CD4-positive, CD25-positive, alpha-beta regulatory T cell (primary cell): Measurements from ENCODE around the gene DUSP28. TPM values are rescaled to one million over a fixed set of nuclear protein-coding genes. Genes with fewer than 3 reads are reported as not detected.
A peak's percentile ranks its signal among the peaks of the same experiment; 100 is the strongest.
"Not testable (repeated sequence)": the region's sequence is repeated elsewhere in the genome, so short reads cannot be mapped to it uniquely, and the experiment has no call there.

Experiments used
- ATAC-seq, 2 donors: fragments of 150-1000 bp; cut with Tn5 transposase; one replicate each; pipeline ENCODE4 v1.10.0; 2021; ENCODE audit warnings: low read depth in 2 of 2, moderate number of reproducible peaks in 2 of 2, moderate library complexity in 1 of 2
- DNase-seq, 3 donors: peaks; one replicate each; pipeline versions ENCODE4 v3.0.0 to v3.0.0-alpha.2; 2012 to 2022; ENCODE audit warnings: mixed read lengths in 1 of 3
- H3K27ac ChIP-seq: one replicate; pipeline ENCODE4 v1.7.0; 2013; ENCODE audit warnings: mild to moderate bottlenecking, low read length; ENCODE audit not compliant: insufficient read depth, poor library complexity, severe bottlenecking
- H3K27me3 ChIP-seq: one replicate; pipeline ENCODE4 v1.7.0; 2013; ENCODE audit warnings: low read length; ENCODE audit not compliant: control insufficient read depth, insufficient read depth
- H3K36me3 ChIP-seq: one replicate; pipeline ENCODE4 v1.7.0; 2013; ENCODE audit warnings: mild to moderate bottlenecking, low read length, moderate library complexity; ENCODE audit not compliant: control insufficient read depth, insufficient read depth
- H3K4me1 ChIP-seq: 2 replicates; pipeline ENCODE4 v1.7.0; 2013; ENCODE audit warnings: mild to moderate bottlenecking, low read length; ENCODE audit not compliant: insufficient read depth, control insufficient read depth, poor library complexity, severe bottlenecking
- H3K4me3 ChIP-seq: one replicate; pipeline ENCODE4 v1.7.0; 2013; ENCODE audit warnings: low read depth, mild to moderate bottlenecking, low read length, moderate library complexity
- H3K9me3 ChIP-seq, 2 experiments: 1 replicate in 1 of 2; 2 replicates in 1 of 2; pipeline ENCODE4 v1.7.0; 2013; ENCODE audit warnings: low read length in 2 of 2, mild to moderate bottlenecking in 1 of 2, moderate library complexity in 1 of 2; ENCODE audit not compliant: control insufficient read depth in 2 of 2
- H3K27ac Mint-ChIP-seq, 3 donors: one replicate each; pipeline ENCODE4 v1.8.0; 2020 to 2022; ENCODE audit warnings: mild to moderate bottlenecking in 3 of 3, mixed read lengths in 3 of 3, moderate library complexity in 2 of 3
- H3K27me3 Mint-ChIP-seq: one replicate; pipeline ENCODE4 v1.8.0; 2022; ENCODE audit warnings: mild to moderate bottlenecking, mixed read lengths
- H3K36me3 Mint-ChIP-seq: one replicate; pipeline ENCODE4 v1.8.0; 2020; ENCODE audit warnings: mixed read lengths
- H3K4me1 Mint-ChIP-seq, 4 donors: one replicate each; pipeline ENCODE4 v1.8.0; 2020 to 2022; ENCODE audit warnings: mixed read lengths in 4 of 4, mild to moderate bottlenecking in 1 of 4
- H3K4me3 Mint-ChIP-seq, 4 donors: one replicate each; pipeline ENCODE4 v1.8.0; 2020 to 2022; ENCODE audit warnings: mild to moderate bottlenecking in 4 of 4, mixed read lengths in 4 of 4, moderate library complexity in 3 of 4
- H3K9me3 Mint-ChIP-seq, 7 donors: one replicate each; pipeline ENCODE4 v1.8.0; 2020 to 2022; ENCODE audit warnings: mixed read lengths in 7 of 7, mild to moderate bottlenecking in 3 of 7, moderate library complexity in 2 of 7
- polyA plus RNA-seq, 4 donors: library from polyadenylated mRNA; unstranded; fragments of 300-500 nt; fragmentation: Illumina TruSeq; gene quantifications; one replicate each; pipeline ENCODE4 v1.2.3, GENCODE V29; 2021
- total RNA-seq: library from RNA; stranded (reverse); gene quantifications from one replicate; pipeline ENCODE4 v1.2.3, GENCODE V29; 2022

DUSP28 gene
- total and polyA plus RNA-seq, 5 donors from 2014 or later: 8.3 to 27.2 (median 17.4) TPM

DNA sequence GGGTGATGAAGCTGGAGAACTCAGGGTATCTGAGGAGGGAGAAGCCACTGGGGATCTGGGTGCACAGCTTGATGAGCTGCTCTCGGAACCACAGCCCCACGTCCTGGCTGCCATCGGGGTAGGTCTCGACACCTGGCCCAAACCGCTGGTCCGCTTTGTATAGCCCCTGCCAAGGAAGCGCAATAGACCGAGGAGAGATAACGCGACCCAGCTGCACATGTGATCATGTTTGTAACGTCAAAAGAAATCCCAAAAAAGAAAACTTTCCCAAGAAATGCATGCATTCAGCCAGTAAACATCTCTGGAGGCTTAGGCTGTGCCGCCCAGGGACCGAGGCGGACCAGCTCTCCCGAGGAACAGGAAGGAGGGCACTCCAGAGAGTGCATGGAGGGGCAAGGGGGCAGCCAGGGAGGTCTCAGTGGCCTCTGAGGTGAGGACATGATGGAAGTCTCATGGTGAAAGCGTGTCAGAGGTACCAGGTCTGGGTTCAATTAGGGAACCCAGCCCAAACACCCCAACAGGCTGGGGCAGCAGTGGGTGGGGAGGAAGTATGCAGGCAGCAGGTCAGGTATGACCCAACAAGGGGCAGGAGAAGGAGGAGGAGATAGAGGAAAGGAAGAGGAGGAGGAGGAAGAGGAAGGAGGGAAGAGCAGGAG lies 30.7 kb upstream of the DUSP28 start:
- no peak overlapping the region for H3K27ac ChIP-seq
- ATAC-seq (no peak), DNase-seq (no peak)
- H3K27ac Mint-ChIP-seq: no peak overlapping the region
- no peaks in the 10 kb centered on the region for H3K27me3 ChIP-seq
- peaks cover 19 to 41% of the 10 kb centered on the region in 2 experiments for H3K9me3 ChIP-seq
- H3K9me3 Mint-ChIP-seq: peaks cover 5 to 26% (median 15%) of the 10 kb centered on the region in 7 donors
- H3K4me1 ChIP-seq: no peaks in the 10 kb centered on the region
- peaks cover 4% of the 10 kb centered on the region for H3K27me3 Mint-ChIP-seq
- H3K36me3 Mint-ChIP-seq: peaks cover 75% of the 10 kb centered on the region
- H3K4me1 Mint-ChIP-seq: no peaks in the 10 kb centered on the region
- peaks cover 30% of the 10 kb centered on the region for H3K36me3 ChIP-seq
- H3K4me3 ChIP-seq: no peak overlapping the region
- no peak overlapping the region for H3K4me3 Mint-ChIP-seq

DNA sequence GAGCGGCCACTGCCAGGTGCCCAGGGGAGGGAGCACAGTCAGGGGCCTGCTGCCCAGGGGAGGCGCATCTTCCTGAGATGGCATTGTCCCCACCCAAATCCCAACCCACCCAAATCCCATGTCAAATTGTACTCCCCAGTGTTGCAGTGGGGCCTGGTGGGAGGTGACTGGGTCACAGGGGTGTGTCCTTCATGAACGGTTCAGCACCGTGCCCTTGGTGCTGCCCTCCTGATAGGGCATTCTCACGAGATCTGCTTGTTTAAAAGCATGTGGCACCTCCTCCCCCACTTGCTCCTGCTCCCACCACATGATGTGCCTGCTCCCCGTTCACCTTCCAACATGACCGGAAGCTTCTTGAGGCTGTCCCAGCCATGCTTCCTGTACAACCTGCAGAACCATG lies 30.0 kb upstream of the DUSP28 start:
- peaks cover 5 to 24% (median 15%) of the 10 kb centered on the region in 7 donors for H3K9me3 Mint-ChIP-seq
- peaks cover 25% of the 10 kb centered on the region for H3K36me3 ChIP-seq

GRCh38 chr2:240531038-240531437 lies 29.1 kb upstream of the DUSP28 start:
- Mint-ChIP-seq H3K4me3 (no peak overlapping the region), H3K27me3 (peaks cover 4% of the 10 kb centered on the region), H3K9me3 (peaks cover 5 to 24% (median 15%) of the 10 kb centered on the region in 7 donors), H3K4me1 (peaks cover 2 to 8% (median 4%) of the 10 kb centered on the region in 4 donors), H3K27ac (no peak overlapping the region), H3K36me3 (peaks cover 73% of the 10 kb centered on the region)
- peaks cover 26% of the 10 kb centered on the region for H3K36me3 ChIP-seq
- DNase-seq (no peak), ATAC-seq (no peak)
- H3K4me3 ChIP-seq: no peak overlapping the region
- H3K27me3 ChIP-seq: no peaks in the 10 kb centered on the region
- H3K4me1 ChIP-seq: no peaks in the 10 kb centered on the region
- peaks cover 16 to 28% of the 10 kb centered on the region in 2 experiments for H3K9me3 ChIP-seq
- H3K27ac ChIP-seq: no peak overlapping the region

More for the DNA sequence above, 30.0 kb upstream of the DUSP28 start:
- H3K4me3 ChIP-seq: no peak overlapping the region
- H3K4me1 ChIP-seq: no peaks in the 10 kb centered on the region
- H3K27ac ChIP-seq: no peak overlapping the region
- no peak for DNase-seq
- ATAC-seq: no peak
- H3K4me3 Mint-ChIP-seq: no peak overlapping the region
- peaks cover 4% of the 10 kb centered on the region for H3K27me3 Mint-ChIP-seq
- peaks cover 76% of the 10 kb centered on the region for H3K36me3 Mint-ChIP-seq
- H3K27ac Mint-ChIP-seq: peak overlapping the region in 1 of 3 donors; percentile 25
- H3K27me3 ChIP-seq: no peaks in the 10 kb centered on the region
- peaks cover 0 to 2% (median 0%) of the 10 kb centered on the region in 4 donors for H3K4me1 Mint-ChIP-seq
- H3K9me3 ChIP-seq: peaks cover 16 to 35% of the 10 kb centered on the region in 2 experiments

DNA sequence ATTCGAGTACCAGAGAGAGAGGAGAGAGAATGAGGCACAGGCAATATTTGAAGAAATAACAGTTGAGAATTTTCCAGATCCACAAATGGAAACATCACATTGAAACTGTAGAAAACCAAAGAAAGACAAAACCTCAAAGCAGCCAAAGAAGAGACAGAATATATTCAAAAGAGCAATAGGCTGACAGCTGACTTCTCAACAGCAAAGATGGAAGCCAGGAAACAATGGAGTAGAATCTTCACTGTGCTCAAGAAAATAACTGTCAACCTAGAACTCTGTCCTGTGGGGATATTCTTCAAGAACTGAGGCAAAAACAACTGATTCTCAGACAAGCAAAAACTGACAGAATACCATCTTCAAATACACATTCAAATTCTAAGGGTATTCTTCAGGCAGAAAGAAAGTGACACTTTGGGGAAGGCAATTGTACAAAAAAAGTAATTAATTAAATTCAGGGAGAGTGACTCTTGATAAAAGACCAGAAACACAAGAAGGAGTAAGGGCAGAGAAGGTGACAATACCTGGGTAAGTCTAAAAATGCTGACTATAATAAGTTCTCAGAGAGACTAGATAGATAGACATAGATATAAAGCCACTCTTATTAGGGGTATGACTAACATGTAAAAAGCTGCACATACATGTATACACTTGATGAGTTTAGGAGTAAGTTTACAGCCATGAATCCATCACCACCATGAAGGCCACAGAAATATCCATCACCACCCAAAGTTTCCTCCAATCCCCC lies 28.0 kb upstream of the DUSP28 start:
- Histone ChIP-seq H3K36me3 (peaks cover 29% of the 10 kb centered on the region), H3K4me1 (no peaks in the 10 kb centered on the region), H3K9me3 (peaks cover 16 to 28% of the 10 kb centered on the region in 2 experiments), H3K4me3 (no peak overlapping the region), H3K27me3 (no peaks in the 10 kb centered on the region), H3K27ac (no peak overlapping the region)
- Mint-ChIP-seq H3K27me3 (peaks cover 4% of the 10 kb centered on the region), H3K9me3 (peaks cover 4 to 24% (median 13%) of the 10 kb centered on the region in 7 donors), H3K27ac (no peak overlapping the region), H3K36me3 (peaks cover 72% of the 10 kb centered on the region), H3K4me1 (peaks cover 4 to 14% (median 8%) of the 10 kb centered on the region in 4 donors), H3K4me3 (peak overlapping the region in 1 of 4 donors; percentile 38)
- ATAC-seq (no peak), DNase-seq (no peak)

GRCh38 chr2:240538031-240538780 lies 22.0 kb upstream of the DUSP28 start:
- Mint-ChIP-seq H3K4me1 (peaks cover 10 to 30% (median 20%) of the 10 kb centered on the region in 4 donors), H3K36me3 (peaks cover 60% of the 10 kb centered on the region), H3K27ac (peak overlapping the region in 1 of 3 donors; percentile 57), H3K9me3 (peaks cover 0 to 4% (median 0%) of the 10 kb centered on the region in 7 donors), H3K27me3 (no peaks in the 10 kb centered on the region), H3K4me3 (no peak overlapping the region)
- Histone ChIP-seq H3K27ac (no peak overlapping the region), H3K4me1 (no peaks in the 10 kb centered on the region), H3K27me3 (no peaks in the 10 kb centered on the region), H3K36me3 (peaks cover 36% of the 10 kb centered on the region), H3K9me3 (no peaks in the 10 kb centered on the region), H3K4me3 (no peak overlapping the region)
- ATAC-seq (no peak), DNase-seq (no peak)

DNA sequence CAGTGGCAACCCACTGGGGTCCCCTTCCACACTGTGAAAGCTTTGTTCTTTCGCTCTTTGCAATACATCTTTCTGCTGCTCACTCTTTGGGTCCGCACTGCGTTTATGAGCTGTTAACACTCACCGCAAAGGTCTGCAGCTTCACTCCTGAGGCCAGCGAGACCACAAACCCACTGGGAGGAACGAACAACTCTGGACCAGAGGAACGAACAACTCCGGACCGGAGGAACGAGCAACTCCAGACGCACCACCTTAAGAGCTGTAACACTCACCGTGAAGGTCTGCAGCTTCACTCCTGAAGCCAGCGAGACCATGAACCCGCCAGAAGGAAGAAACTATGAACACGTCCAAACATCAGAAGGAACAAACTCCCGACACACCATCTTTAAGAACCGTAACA lies 21.1 kb upstream of the DUSP28 start:
- not testable (repeated sequence) for H3K4me3 ChIP-seq, H3K9me3 Mint-ChIP-seq, H3K27ac ChIP-seq, H3K9me3 ChIP-seq, H3K27me3 Mint-ChIP-seq, ATAC-seq, H3K4me1 ChIP-seq, H3K4me3 Mint-ChIP-seq, DNase-seq, H3K27me3 ChIP-seq
- peaks cover 33% of the 10 kb centered on the region for H3K36me3 ChIP-seq
- H3K36me3 Mint-ChIP-seq: peaks cover 57% of the 10 kb centered on the region
- H3K4me1 Mint-ChIP-seq: peaks cover 10 to 32% (median 23%) of the 10 kb centered on the region in 4 donors
- peak overlapping the region in 1 of 3 donors; percentile 74 for H3K27ac Mint-ChIP-seq

- H3K9me3 ChIP-seq: no peaks in the 10 kb centered on the region
- peaks cover 55% of the 10 kb centered on the region for H3K36me3 Mint-ChIP-seq
- H3K27me3 Mint-ChIP-seq: no peaks in the 10 kb centered on the region
Measured at GRCh38 chr2:240539906-240540305, 20.3 kb upstream of the DUSP28 start.

More at GRCh38 chr2:240539906-240540305, 20.3 kb upstream of the DUSP28 start:
- DNase-seq (no peak), ATAC-seq (no peak)
- H3K27me3 ChIP-seq: no peaks in the 10 kb centered on the region
- Mint-ChIP-seq H3K4me3 (no peak overlapping the region), H3K9me3 (peaks cover 0 to 2% (median 0%) of the 10 kb centered on the region in 7 donors), H3K4me1 (peaks cover 10 to 32% (median 25%) of the 10 kb centered on the region in 4 donors), H3K27ac (peak overlapping the region in 1 of 3 donors; percentile 30)
- H3K27ac ChIP-seq: no peak overlapping the region
- no peak overlapping the region for H3K4me3 ChIP-seq
- H3K4me1 ChIP-seq: no peaks in the 10 kb centered on the region
- H3K36me3 ChIP-seq: peaks cover 33% of the 10 kb centered on the region
